NCI-H1436 treated with DMSO at 0.1 percent for 48 hours (cell line): ENCODE data around the gene SDF4.

ENCODE experiments used
- DNase-seq: peaks from one replicate; lab custom pipeline; 2025; lab: John Stamatoyannopoulos, UW

The SDF4 gene

GRCh38 chr1:1228187-1228586 is 3.6 kb downstream of the SDF4 start:
- no peak for DNase-seq

- no peak for DNase-seq
These were observed 4.4 kb downstream of the SDF4 start for GRCh38 chr1:1227386-1227785.

- DNase-seq: no peak
These were observed 5.0 kb downstream of the SDF4 start for GRCh38 chr1:1226566-1227362.

- no peak for DNase-seq
These were observed 5.9 kb downstream of the SDF4 start for GRCh38 chr1:1225913-1226312.

GRCh38 chr1:1225238-1225845 is 6.5 kb downstream of the SDF4 start:
- no peak for DNase-seq

GRCh38 chr1:1223891-1224290 is 7.9 kb downstream of the SDF4 start:
- no peak for DNase-seq

- DNase-seq: no peak
These were observed 8.5 kb downstream of the SDF4 start for GRCh38 chr1:1223321-1223720.

- DNase-seq: no peak
These were observed 9.1 kb downstream of the SDF4 start for GRCh38 chr1:1222575-1223225.

- no peak for DNase-seq
These were observed 9.8 kb downstream of the SDF4 start for GRCh38 chr1:1221887-1222574.

- DNase-seq: no peak
These were observed 11.6 kb downstream of the SDF4 start for GRCh38 chr1:1220197-1220596.

- DNase-seq: no peak
These were observed 12.5 kb downstream of the SDF4 start for GRCh38 chr1:1219341-1219740.

- DNase-seq: no peak
These were observed 13.1 kb downstream of the SDF4 start for GRCh38 chr1:1218524-1219200.

- DNase-seq: no peak
These were observed 13.9 kb downstream of the SDF4 start for GRCh38 chr1:1217621-1218523.

GRCh38 chr1:1216770-1217620 is 14.8 kb downstream of the SDF4 start:
- no peak for DNase-seq

- no peak for DNase-seq
These were observed 15.8 kb downstream of the SDF4 start for GRCh38 chr1:1215881-1216605.

- no peak for DNase-seq
These were observed 16.6 kb downstream of the SDF4 start for GRCh38 chr1:1215080-1215676.

- no peak for DNase-seq
These were observed 18.2 kb downstream of the SDF4 start, which contains the start of gene TNFRSF4 for GRCh38 chr1:1213345-1214265. Gene TNFRSF4, minus strand, starts transcription at chr1:1214153. Its CDS starts 26 bp downstream, at chr1:1214127.
